Measurements from ENCODE around the gene MKRN2.
"Not testable (repeated sequence)": the region's sequence is repeated elsewhere in the genome, so short reads cannot be mapped to it uniquely, and the experiment has no call there.

Gene MKRN2

DNA sequence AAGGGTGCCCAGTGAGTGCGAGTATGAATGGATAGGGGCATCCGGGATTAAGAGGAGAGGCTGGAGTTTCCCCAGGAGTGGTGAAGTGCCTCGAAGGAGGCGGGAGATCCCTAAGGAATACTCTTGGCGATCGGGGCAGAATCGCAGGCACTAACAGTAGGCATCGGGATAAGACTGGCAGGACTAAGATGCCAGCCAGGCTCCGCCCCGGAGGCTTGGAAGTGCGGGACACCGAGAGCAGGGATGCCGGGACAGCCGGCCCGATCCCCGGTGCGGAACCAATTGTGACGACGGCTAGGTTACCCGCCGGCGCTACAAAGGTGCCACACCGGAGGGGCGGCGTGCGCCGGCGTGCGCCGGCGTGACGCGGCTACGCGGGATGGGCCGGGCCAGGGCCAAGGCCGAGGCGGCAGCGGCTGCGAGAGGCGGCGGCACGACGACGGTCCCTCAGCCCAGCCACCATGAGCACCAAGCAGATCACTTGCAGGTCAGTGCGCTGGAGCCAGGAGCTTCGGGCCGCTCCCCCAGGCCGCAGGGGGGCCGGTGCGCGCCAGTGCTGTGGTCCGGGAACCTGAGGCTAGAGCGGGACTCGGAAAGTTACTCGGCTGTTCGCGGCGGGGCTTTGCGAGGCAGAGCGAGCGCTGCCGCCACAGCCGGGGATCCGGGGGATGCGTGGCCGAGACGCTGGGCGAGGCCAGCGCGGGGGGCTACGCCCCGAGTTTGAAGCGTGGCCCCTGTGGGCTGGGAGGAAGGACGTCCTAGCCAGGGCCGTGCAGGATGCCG is at the start of gene MKRN2:
MKRN2 (plus strand) TSS at position 398 of the 783 bp plus-strand sequence; CDS start at position 462, 64 bp downstream.
- peak; percentile 77 to 82 for DNase-seq (ENCODE audit: low read depth in 2 of 2)

- no peak for DNase-seq (ENCODE audit: low read depth in 2 of 2)
Measured at GRCh38 chr3:12507591-12508281, 49.2 kb upstream of the MKRN2 start.

DNA sequence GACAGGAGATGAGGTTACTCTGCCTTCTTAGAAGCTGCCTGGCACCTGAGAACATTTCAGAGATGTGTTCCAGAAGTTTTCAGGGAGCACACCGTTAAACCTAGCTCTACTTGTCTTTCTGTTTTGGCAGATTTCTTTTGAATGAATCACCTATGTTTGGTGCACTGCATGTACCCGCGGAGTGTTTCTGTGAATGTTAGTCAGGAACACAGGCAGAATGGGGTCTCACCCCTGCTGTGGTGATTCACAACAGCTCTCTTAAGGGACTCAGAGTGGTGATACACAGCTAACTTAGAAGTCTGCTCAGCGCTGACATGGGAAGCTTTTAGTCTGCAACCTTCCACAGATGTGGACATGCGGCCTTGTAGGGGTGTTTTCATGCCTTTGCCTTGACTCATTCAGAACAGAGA is 48.6 kb upstream of the MKRN2 start:
- DNase-seq (ENCODE audit: low read depth in 2 of 2), result no peak

GRCh38 chr3:12509466-12509865 is 47.4 kb upstream of the MKRN2 start:
- DNase-seq (ENCODE audit: low read depth in 2 of 2), result no peak

- no peak for DNase-seq (ENCODE audit: low read depth in 2 of 2)
Measured at GRCh38 chr3:12512534-12513118, 44.3 kb upstream of the MKRN2 start.

GRCh38 chr3:12513694-12514446 is 43.0 kb upstream of the MKRN2 start:
- no peak for DNase-seq (ENCODE audit: low read depth in 2 of 2)

DNA sequence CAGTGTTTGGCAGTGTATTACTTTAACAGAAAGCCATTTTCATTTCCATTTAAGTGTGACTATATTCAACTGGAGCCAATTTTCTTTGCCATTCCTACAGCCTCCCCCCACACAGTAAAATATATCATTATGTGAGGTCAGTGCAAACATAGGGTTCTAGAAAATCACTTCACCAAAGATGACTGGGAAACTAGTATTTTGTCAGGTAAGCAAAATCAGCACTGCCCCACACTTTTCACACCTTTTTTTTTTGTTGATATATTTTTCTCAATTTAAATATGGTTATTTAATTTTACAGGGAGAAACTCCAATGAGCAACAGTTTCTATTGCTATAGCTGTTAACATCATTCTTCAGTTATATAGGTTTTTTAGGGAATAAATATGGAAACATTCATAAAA is 41.3 kb upstream of the MKRN2 start:
- DNase-seq (ENCODE audit: low read depth in 2 of 2), result no peak

GRCh38 chr3:12516873-12517272 is 40.0 kb upstream of the MKRN2 start:
- DNase-seq (ENCODE audit: low read depth in 2 of 2), result no peak

DNA sequence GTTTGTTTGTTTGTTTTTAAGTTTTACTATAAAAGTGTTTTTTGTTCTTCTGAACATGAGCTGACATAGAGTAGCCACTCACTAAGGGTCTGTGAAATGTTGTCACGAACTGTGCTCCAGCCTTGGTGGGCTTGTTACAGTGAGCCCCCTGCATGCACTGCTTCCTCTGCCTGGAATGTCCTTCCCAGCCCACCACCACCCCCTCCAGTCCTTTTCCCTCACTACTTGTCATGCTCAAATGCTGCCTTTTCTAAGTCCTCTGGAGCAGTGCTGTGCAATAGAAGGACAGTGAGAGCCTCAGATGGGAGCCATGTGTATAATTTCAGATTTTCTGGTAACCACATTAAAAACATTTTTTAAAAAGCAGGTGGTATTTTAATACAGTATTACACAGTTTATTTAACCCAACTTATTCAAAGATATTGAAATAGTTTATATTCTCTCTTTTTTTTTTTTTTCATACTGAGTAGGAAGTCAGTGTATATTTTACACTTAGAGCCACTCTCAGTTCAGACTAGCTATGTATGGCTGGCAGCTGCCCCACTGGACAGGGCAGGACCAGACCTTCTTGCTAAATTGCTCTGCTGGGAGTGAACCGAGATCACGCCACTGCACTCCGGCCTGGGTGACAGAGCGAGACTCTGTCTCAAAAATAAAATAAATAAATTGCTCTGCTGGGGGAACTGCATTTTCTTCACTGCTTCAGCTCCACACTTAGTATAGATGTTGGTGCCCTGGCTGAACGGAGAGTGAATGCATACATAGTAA is 38.4 kb upstream of the MKRN2 start:
- no peak for DNase-seq (ENCODE audit: low read depth in 2 of 2)

GRCh38 chr3:12521010-12521409 is 35.9 kb upstream of the MKRN2 start:
- no peak for DNase-seq (ENCODE audit: low read depth in 2 of 2)

- DNase-seq (ENCODE audit: low read depth in 2 of 2), result no peak
Measured at GRCh38 chr3:12522721-12523120, 34.2 kb upstream of the MKRN2 start.

DNA sequence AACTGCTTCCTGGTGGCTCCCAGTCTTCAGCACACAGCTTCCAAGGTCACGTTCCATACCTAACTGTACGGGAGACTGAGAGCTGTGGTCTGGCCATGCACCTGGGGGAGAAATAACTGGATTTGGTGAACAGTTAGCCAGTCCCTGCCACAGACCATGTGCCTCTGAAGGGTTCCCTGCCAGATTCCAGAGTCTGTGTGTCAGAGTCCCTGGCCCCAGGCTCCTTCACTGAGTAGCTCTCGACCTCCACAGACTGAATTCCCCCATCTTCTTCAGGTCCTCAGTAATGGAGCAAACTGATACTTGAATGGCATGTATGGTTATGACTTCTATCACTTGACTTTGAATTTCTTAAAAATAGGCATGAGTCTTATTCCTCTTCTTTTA is 29.1 kb upstream of the MKRN2 start:
- no peak for DNase-seq (ENCODE audit: low read depth in 2 of 2)

- DNase-seq (ENCODE audit: low read depth in 2 of 2), result no peak
Measured at GRCh38 chr3:12532182-12532581, 24.7 kb upstream of the MKRN2 start.

- no peak for DNase-seq (ENCODE audit: low read depth in 2 of 2)
Measured at GRCh38 chr3:12536423-12536822, 20.5 kb upstream of the MKRN2 start.

- DNase-seq (ENCODE audit: low read depth in 2 of 2), result no peak
Measured at GRCh38 chr3:12541625-12542024, 15.3 kb upstream of the MKRN2 start.

- not testable (repeated sequence) for DNase-seq (ENCODE audit: low read depth in 2 of 2)
Measured at GRCh38 chr3:12543497-12543896, 13.4 kb upstream of the MKRN2 start.

DNA sequence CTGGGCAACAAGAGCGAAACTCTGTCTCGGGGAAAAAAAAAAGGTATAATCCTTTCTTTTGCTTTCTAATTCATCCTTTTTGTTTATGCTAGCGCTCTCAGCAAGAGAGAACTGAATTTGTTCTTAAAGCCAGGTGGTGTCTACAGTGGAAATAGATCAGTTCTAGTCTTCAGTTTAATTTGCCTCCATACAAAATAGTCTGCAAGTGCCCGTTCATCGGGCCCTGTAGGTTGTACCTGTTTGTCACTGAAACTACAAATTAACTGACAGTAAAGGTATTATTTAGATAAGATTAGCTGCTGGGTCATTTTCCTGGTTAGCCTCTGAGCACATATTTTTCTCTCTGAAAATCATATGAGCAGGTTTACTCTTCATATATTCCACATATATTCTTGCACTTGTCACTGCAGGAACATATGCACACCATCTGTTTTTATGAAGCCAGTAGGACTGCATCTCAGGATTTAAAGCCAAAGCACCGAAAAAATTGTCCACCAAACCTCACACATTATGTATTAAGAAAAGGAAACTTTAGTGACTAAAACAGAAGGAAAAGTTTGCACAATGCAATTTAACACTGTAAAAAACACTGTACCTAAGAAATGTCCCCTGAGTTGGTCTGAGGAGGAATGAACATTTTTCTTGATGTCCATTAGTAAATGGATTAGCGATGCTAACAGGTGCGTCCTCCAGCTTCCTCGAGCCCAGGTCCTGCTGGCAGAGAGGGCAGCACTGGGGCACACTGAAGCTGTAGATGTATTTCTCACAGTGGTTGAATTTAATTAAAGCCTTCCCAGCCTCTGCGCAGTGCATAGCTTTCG is 12.0 kb upstream of the MKRN2 start:
- no peak for DNase-seq (ENCODE audit: low read depth in 2 of 2)

DNA sequence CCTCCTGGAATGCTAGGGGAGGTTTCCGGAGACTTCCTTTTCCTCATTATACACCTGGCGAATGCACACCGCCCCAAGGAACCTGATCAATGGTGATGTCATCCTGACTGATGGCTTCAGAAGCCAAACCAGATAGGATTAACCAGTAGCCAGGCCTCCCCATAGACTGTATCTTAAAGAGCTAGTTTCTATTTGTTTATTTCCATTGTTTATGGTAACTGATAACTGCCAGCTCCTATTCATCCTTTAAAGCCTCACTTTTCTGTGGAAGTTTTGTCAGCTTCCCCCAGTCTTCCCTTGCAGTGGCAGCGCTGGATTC is 11.5 kb upstream of the MKRN2 start, which contains the start of gene MKRN2OS:
MKRN2OS (minus strand) TSS at position 27 of the 319 bp plus-strand sequence. CDS start 35 bp downstream, outside the sequence.
- no peak for DNase-seq (ENCODE audit: low read depth in 2 of 2)

- DNase-seq (ENCODE audit: low read depth in 2 of 2), result no peak
Measured at GRCh38 chr3:12549971-12550760, 6.7 kb upstream of the MKRN2 start.

DNA sequence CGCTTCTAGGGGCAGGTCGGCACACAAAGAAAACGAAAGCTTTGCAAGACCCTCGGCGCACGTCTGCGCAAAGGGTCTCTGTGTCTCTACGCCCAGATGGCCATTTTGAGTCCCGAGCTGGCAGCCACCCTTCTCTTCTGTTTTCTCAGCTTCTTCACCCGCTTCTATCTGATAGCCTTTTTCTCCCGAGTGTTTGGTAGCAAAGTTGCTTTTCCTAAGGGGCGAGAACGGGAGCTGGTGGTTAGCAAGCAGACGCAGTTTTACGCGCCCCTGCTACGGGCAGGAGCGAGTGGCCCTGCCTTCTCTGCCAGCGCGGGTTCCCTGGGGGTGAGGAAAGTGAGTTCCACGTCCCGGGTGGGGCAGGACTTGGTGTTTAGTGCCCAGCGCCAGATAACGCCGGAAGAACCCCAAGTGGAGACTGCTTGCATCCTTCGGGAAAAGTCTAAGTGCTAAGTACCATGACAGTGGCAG is 2.9 kb upstream of the MKRN2 start:
- DNase-seq (ENCODE audit: low read depth in 2 of 2), result no peak

All from stimulated activated CD4-positive, alpha-beta T cell treated with anti-CD3 and anti-CD28 coated beads, Interleukin-1b, Interleukin-23, amount 100 ng/mL, for 4 hours (primary cell).